Gastrocnemius medialis (tissue), 4 donors: ENCODE measurements around the gene ILK. TPM values are rescaled to one million over a fixed set of nuclear protein-coding genes. Genes with fewer than 3 reads are reported as not detected.
A peak's percentile ranks its signal among the peaks of the same experiment; 100 is the strongest.

Experiments
- ATAC-seq, 2 donors: fragments of 150-250 bp; one replicate each; pipeline ENCODE4 v1.9.1; 2016
- DNase-seq, 2 donors: peaks; one replicate each; pipeline ENCODE4 v3.0.0-alpha.2; 2019
- H3K27ac ChIP-seq, 4 donors: fragments of 200-600 bp; sonication (generic); 1 replicate in 1 of 4; 2 replicates in 3 of 4; pipeline ENCODE4 v1.5.1; 2016 to 2018; ENCODE audit warnings: mild to moderate bottlenecking in 2 of 4, moderate library complexity in 1 of 4
- H3K27me3 ChIP-seq, 3 donors: fragments of 200-600 bp; sonication (generic) in 2 of 3; 1 replicate in 1 of 3; 2 replicates in 2 of 3; pipeline versions ENCODE4 v1.5.1 to v1.6.0; 2016 to 2019; ENCODE audit warnings: mild to moderate bottlenecking in 1 of 3, moderate library complexity in 1 of 3
- H3K36me3 ChIP-seq, 2 donors: fragments of 200-600 bp; sonication (generic) in 1 of 2; one replicate each; pipeline ENCODE4 v1.5.1; 2017 to 2018
- H3K4me1 ChIP-seq, 2 donors: fragments of 200-600 bp; sonication (generic) in 1 of 2; one replicate each; pipeline ENCODE4 v1.5.1; 2016 to 2017; ENCODE audit warnings: mild to moderate bottlenecking in 2 of 2
- H3K4me3 ChIP-seq, 4 donors: fragments of 200-600 bp; sonication (generic) in 3 of 4; 1 replicate in 1 of 4; 2 replicates in 3 of 4; pipeline ENCODE4 v1.5.1; 2016 to 2019; ENCODE audit warnings: mild to moderate bottlenecking in 2 of 4
- H3K9me3 ChIP-seq, 3 donors: fragments of 200-600 bp; sonication (generic) in 2 of 3; 1 replicate in 1 of 3; 2 replicates in 2 of 3; pipeline ENCODE4 v1.5.1; 2016 to 2019
- CTCF ChIP-seq, 5 experiments: fragments of 450-650 bp in 3 of 5; fragments of 200-600 bp in 2 of 5; sonication (generic) in 2 of 5; IDR thresholded peaks in 4 of 5; conservative IDR thresholded peaks in 1 of 5; 1 replicate in 4 of 5; 2 replicates in 1 of 5; pipeline ENCODE4 v1.5.1; 2016 to 2019; ENCODE audit warnings: antibody characterized with exemption in 5 of 5, mild to moderate bottlenecking in 3 of 5, moderate library complexity in 3 of 5
- POLR2A ChIP-seq, 2 donors: fragments of 450-650 bp; IDR thresholded peaks; one replicate each; pipeline ENCODE4 v1.6.1; 2017; ENCODE audit warnings: antibody characterized with exemption in 2 of 2, mild to moderate bottlenecking in 2 of 2, moderate library complexity in 2 of 2
- in situ Hi-C, 4 donors: fragments of 200-750 bp; cut with MboI; loops; one replicate each; pipeline versions ENCODE4 v1.15.0 to v1.8.0; 2017; ENCODE audit warnings: low sequenced_read_pairs in 4 of 4
- intact Hi-C: fragments of 100-400 bp; cut with DNase I; formaldehyde crosslinking; loops from one replicate; pipeline ENCODE4 v1.15.1; 2023; ENCODE audit warnings: low total_unique reads
- total RNA-seq, 4 donors: library from RNA; depleted of rRNA; stranded (reverse); fragments of >200 nt; gene quantifications; one replicate each; pipeline versions ENCODE4 v1.1.0 to v1.2.3, GENCODE V29; 2016

Gene ILK
- total RNA-seq, 4 donors from 2014 or later, result 48.3 to 113 (median 70.5) TPM

DNA sequence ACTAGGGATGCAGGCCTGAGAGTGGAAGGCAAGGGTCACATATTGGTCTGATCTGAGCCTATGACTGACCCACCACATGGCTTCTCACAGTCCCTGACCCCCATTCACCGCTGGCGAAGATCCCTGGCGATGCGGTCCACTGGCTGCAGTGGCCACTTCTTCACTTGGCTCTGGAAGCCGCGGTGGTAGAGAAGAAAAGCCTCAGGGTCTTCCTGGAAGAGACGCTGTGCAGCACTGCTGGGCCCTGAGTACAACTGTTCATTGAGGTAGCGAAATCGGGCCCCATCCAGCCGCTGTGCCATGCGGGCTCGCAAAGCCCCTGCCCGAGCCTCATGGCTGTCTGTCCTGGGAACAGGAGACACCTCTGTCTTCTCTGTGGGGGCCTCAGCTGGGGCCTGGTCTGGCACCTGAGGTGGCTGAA lies 2.5 kb upstream of the ILK start:
- no peak for ATAC-seq
- no peaks in the 10 kb centered on the region for H3K9me3 ChIP-seq
- no peak for TF ChIP-seq CTCF (IDR thresholded peaks at IDR 0.05 in 4 of 5, conservative IDR thresholded peaks at IDR 0.05 in 1 of 5)
- no peak for TF ChIP-seq POLR2A (IDR thresholded peaks at IDR 0.05)
- no peak overlapping the region for H3K4me3 ChIP-seq
- peaks cover 33 to 41% of the 10 kb centered on the region in 2 donors for H3K4me1 ChIP-seq
- peaks cover 0 to 47% of the 10 kb centered on the region in 2 donors for H3K36me3 ChIP-seq
- in situ Hi-C loops (loop anchor here in 2 of 4 donors (5.0 to 10.0 kb wide), 3 partner anchors 81 to 126 kb away; partner anchors contain the start of genes MRPL17 (in 2 of the 2) and TRIM3 (in 1 of the 2)), intact Hi-C loops (loop anchor here (5.0 to 10.0 kb wide), 3 partner anchors 119 to 366 kb away; partner anchors contain the start of genes ARFIP2, CNGA4, FHIP1B and SMPD1)
- H3K27me3 ChIP-seq, result no peaks in the 10 kb centered on the region
- no peak for DNase-seq
- H3K27ac ChIP-seq, result no peak overlapping the region

GRCh38 chr11:6602096-6602940 lies 1.3 kb upstream of the ILK start:
- Histone ChIP-seq H3K36me3 (peaks cover 0 to 36% of the 10 kb centered on the region in 2 donors), H3K27me3 (no peaks in the 10 kb centered on the region), H3K9me3 (no peaks in the 10 kb centered on the region), H3K27ac (peak overlapping the region; percentile 93 to 97 (median 94)), H3K4me3 (peak overlapping the region; percentile 87 to 97 (median 90)), H3K4me1 (peaks cover 41 to 46% of the 10 kb centered on the region in 2 donors)
- intact Hi-C loops (loop anchor here (1.0 to 10.0 kb wide), 4 partner anchors 31 to 368 kb away; partner anchors contain the start of genes ARFIP2, CNGA4, FHIP1B and SMPD1), in situ Hi-C loops (loop anchor here in 2 of 4 donors (5.0 to 10.0 kb wide), 3 partner anchors 80 to 128 kb away; partner anchors contain the start of genes MRPL17 (in 2 of the 2) and TRIM3 (in 1 of the 2))
- ATAC-seq, result no peak
- DNase-seq, result no peak
- TF ChIP-seq POLR2A (IDR thresholded peaks at IDR 0.05), result no peak
- TF ChIP-seq CTCF (IDR thresholded peaks at IDR 0.05 in 4 of 5, conservative IDR thresholded peaks at IDR 0.05 in 1 of 5), result no peak

DNA sequence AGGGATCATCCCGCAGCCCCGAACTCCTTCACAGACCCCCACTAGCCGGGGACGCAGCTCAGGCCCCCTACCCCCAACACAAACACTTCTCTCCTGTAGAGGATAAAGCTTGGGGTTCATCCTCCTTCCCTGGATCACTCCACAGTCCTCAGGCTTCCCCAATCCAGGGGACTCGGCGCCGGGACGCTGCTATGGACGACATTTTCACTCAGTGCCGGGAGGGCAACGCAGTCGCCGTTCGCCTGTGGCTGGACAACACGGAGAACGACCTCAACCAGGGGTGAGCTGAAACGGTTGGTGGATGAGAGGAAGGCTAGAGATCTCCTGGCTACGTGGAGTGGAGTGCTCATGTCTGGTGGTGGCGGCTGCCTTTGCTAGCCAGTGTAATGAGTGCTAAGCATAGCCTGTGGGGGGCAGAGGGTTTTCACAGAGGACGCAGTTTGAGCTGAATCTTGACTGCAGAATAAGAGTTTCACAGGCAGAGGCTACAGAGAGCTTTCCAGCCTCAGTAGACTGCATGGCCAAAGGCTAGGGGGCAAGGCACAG lies 580 bp downstream of the ILK start:
- peaks cover 0 to 47% of the 10 kb centered on the region in 2 donors for H3K36me3 ChIP-seq
- no peaks in the 10 kb centered on the region for H3K9me3 ChIP-seq
- in situ Hi-C loops, result loop anchor here in 2 of 4 donors (5.0 to 10.0 kb wide), 3 partner anchors 78 to 129 kb away; partner anchors contain the start of genes MRPL17 (in 2 of the 2) and TRIM3 (in 1 of the 2)
- ATAC-seq (peak; percentile 32 to 40), DNase-seq (no peak)
- H3K27me3 ChIP-seq, result no peaks in the 10 kb centered on the region
- H3K27ac ChIP-seq, result peak overlapping the region; percentile 93 to 97 (median 94)
- peaks cover 52% of the 10 kb centered on the region in 2 donors for H3K4me1 ChIP-seq
- intact Hi-C loops, result loop anchor here (5.0 to 10.0 kb wide), 3 partner anchors 122 to 369 kb away; partner anchors contain the start of genes ARFIP2, CNGA4, FHIP1B and SMPD1
- TF ChIP-seq CTCF (IDR thresholded peaks at IDR 0.05 in 4 of 5, conservative IDR thresholded peaks at IDR 0.05 in 1 of 5) (peak in 1 of 5 experiments; percentile 8), POLR2A (IDR thresholded peaks at IDR 0.05) (no peak)
- H3K4me3 ChIP-seq, result peak overlapping the region; percentile 87 to 97 (median 90)

- TF ChIP-seq POLR2A (IDR thresholded peaks at IDR 0.05), result no peak
- TF ChIP-seq CTCF (IDR thresholded peaks at IDR 0.05 in 4 of 5, conservative IDR thresholded peaks at IDR 0.05 in 1 of 5), result no peak
- Histone ChIP-seq H3K9me3 (no peaks in the 10 kb centered on the region), H3K27me3 (no peaks in the 10 kb centered on the region), H3K4me3 (peak overlapping the region; percentile 87 to 97 (median 90)), H3K27ac (peak overlapping the region; percentile 93 to 97 (median 94)), H3K36me3 (peaks cover 0 to 47% of the 10 kb centered on the region in 2 donors), H3K4me1 (peaks cover 50 to 52% of the 10 kb centered on the region in 2 donors)
- intact Hi-C loops, result loop anchor here (5.0 to 10.0 kb wide), 3 partner anchors 122 to 370 kb away; partner anchors contain the start of genes ARFIP2, CNGA4, FHIP1B and SMPD1
- ATAC-seq (no peak), DNase-seq (no peak)
- in situ Hi-C loops, result loop anchor here in 3 of 4 donors (5.0 to 10.0 kb wide), 3 partner anchors 78 to 130 kb away; partner anchors contain the start of genes MRPL17 (in 3 of the 3) and TRIM3 (in 1 of the 3)
These were observed 1.2 kb downstream of the ILK start for GRCh38 chr11:6604790-6605189.
